ENCODE results near the gene TRIM8. TPM values are rescaled to one million over a fixed set of nuclear protein-coding genes. Genes with fewer than 3 reads are reported as not detected.
A peak's percentile ranks its signal among the peaks of the same experiment; 100 is the strongest.
"Not testable (repeated sequence)": the region's sequence is repeated elsewhere in the genome, so short reads cannot be mapped to it uniquely, and the experiment has no call there.

Gene TRIM8
- total RNA-seq, 1 experiment from 2014 or later, result 93.3 TPM

GRCh38 chr10:102678842-102679289 lies 34.6 kb downstream of the TRIM8 start:
- Histone ChIP-seq H3K4me3 (no peak overlapping the region), H3K9me3 (replicated peaks) (no peaks in the 10 kb centered on the region), H3K4me1 (replicated peaks) (peaks cover 50% of the 10 kb centered on the region), H3K36me3 (peaks cover 6% of the 10 kb centered on the region), H3K27ac (no peak overlapping the region), H3K27me3 (replicated peaks) (no peaks in the 10 kb centered on the region)
- DNase-seq (ENCODE audit: low read depth in 1 of 2, low spot score in 2 of 2), result peak; percentile 65 to 80

DNA sequence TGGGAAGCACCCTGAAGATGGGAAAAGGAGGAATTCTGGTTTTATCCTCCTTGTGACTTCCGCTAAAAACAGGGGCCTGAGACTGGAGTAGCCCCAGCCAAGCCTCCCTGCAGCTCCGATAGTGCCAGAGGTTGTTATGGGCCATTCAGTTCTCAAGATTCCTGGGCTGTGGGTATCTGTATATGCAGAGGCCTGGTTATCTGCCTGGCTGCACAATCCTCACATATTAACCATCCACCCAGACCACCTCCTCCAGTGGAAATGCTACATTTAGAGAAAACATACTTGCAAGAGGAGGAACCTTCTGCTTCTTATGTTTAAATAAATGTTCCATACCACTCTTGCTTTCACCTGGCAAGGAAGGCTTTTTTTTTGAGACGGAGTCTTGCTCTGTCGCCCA lies 35.3 kb downstream of the TRIM8 start:
- H3K27ac ChIP-seq, result no peak overlapping the region
- no peak overlapping the region for H3K4me3 ChIP-seq
- H3K27me3 ChIP-seq (replicated peaks), result no peaks in the 10 kb centered on the region
- H3K9me3 ChIP-seq (replicated peaks), result no peaks in the 10 kb centered on the region
- peaks cover 43% of the 10 kb centered on the region for H3K4me1 ChIP-seq (replicated peaks)
- peaks cover 11% of the 10 kb centered on the region for H3K36me3 ChIP-seq
- DNase-seq (ENCODE audit: low read depth in 1 of 2, low spot score in 2 of 2), result no peak

DNA sequence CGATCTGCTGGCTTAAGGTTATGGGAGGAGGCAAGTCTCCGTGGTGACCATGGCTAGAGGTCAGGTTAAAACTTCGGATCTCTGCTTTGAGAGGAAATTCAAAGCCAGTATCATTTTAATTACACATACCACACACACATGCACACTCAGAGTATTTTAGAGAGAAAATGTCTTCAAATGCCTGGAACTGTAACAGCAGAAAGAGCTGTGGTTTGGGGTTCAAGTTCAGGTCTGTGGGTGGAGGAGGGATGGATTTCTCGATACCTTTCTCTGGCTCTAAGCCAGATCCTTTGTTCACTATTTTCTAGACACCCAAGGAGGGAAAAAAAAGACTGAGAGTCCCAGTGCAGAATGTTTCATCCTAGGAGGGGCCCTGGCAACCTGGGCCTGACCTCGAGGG lies 37.4 kb downstream of the TRIM8 start:
- H3K4me3 ChIP-seq, result no peak overlapping the region
- H3K4me1 ChIP-seq (replicated peaks), result peaks cover 26% of the 10 kb centered on the region
- H3K27me3 ChIP-seq (replicated peaks), result no peaks in the 10 kb centered on the region
- no peak overlapping the region for H3K27ac ChIP-seq
- no peaks in the 10 kb centered on the region for H3K9me3 ChIP-seq (replicated peaks)
- DNase-seq (ENCODE audit: low read depth in 1 of 2, low spot score in 2 of 2), result no peak
- peaks cover 20% of the 10 kb centered on the region for H3K36me3 ChIP-seq

DNA sequence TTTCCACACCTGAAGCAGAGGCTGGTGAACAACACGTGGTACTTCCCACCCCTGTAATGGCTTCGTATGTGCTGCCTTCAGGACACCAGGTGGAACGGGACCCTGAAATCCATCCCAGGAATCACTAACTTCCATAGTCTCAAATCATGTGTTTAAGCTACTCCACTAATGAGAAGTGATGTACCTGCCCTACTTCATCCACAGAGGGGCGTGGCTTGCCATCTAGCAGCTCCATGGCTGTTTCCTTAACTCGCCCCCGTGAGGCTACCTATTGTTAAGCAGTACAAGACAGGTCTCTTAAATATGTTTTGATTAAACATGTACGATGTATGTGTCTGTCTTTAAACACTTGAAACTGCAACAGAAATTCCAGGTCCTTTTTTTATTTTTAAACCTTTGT lies 38.1 kb downstream of the TRIM8 start:
- no peak overlapping the region for H3K27ac ChIP-seq
- DNase-seq (ENCODE audit: low read depth in 1 of 2, low spot score in 2 of 2), result no peak
- H3K4me1 ChIP-seq (replicated peaks), result peaks cover 19% of the 10 kb centered on the region
- no peak overlapping the region for H3K4me3 ChIP-seq
- no peaks in the 10 kb centered on the region for H3K9me3 ChIP-seq (replicated peaks)
- H3K27me3 ChIP-seq (replicated peaks), result no peaks in the 10 kb centered on the region
- peaks cover 20% of the 10 kb centered on the region for H3K36me3 ChIP-seq

DNA sequence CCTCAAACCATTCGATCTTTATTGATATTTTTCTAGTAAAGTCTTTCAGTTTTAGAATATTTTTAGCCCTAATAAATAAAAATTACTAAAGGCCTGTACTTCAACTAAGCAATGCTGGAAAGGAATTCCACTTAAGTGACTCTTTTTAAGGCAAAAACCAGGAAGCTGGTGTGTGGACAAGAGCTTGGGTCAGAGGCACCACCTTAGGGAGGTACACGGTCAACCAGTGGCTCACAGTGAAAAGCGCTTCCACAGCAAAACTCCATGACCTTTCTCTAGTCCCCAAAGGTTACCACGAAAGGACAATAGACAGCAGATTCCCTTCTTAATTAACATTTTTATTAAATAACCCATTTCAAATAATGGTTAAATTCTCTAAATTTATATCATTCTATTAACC lies 38.7 kb downstream of the TRIM8 start:
- no peak overlapping the region for H3K27ac ChIP-seq
- DNase-seq (ENCODE audit: low read depth in 1 of 2, low spot score in 2 of 2), result no peak
- no peaks in the 10 kb centered on the region for H3K9me3 ChIP-seq (replicated peaks)
- H3K36me3 ChIP-seq, result peaks cover 20% of the 10 kb centered on the region
- no peaks in the 10 kb centered on the region for H3K27me3 ChIP-seq (replicated peaks)
- H3K4me1 ChIP-seq (replicated peaks), result peaks cover 14% of the 10 kb centered on the region
- H3K4me3 ChIP-seq, result no peak overlapping the region

DNA sequence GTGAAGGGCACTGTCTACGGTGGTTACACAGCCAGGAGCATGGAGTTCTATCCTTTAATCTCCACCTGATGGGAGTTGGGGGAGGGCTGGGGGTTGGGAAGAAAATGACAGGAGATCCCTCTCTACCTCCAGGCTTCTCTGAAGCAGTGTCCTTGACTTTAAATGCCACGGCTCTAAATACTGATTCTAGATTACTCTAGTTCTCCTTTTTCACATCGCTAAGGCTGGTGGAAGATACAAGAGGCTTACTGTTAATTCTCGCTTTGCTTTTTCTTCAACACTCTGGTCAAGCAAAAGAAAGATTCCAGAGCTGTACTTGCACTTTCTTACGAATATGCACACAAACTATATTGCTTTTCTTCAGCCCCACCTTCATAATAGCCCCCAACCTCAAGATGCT lies 39.5 kb downstream of the TRIM8 start:
- Histone ChIP-seq H3K27me3 (replicated peaks) (no peaks in the 10 kb centered on the region), H3K4me3 (no peak overlapping the region), H3K27ac (no peak overlapping the region), H3K4me1 (replicated peaks) (peaks cover 6% of the 10 kb centered on the region), H3K9me3 (replicated peaks) (no peaks in the 10 kb centered on the region), H3K36me3 (peaks cover 20% of the 10 kb centered on the region)
- no peak for DNase-seq (ENCODE audit: low read depth in 1 of 2, low spot score in 2 of 2)

- Histone ChIP-seq H3K4me3 (no peak overlapping the region), H3K27ac (peak overlapping the region; percentile 15; the same call in 1 of the 2 replicates)
- DNase-seq (ENCODE audit: low read depth in 1 of 2, low spot score in 2 of 2), result peak in 1 of 2 experiments; percentile 21
Measured at GRCh38 chr10:102691285-102692066, 47.2 kb downstream of the TRIM8 start.

GRCh38 chr10:102695401-102695800 lies 51.1 kb downstream of the TRIM8 start:
- not testable (repeated sequence) for H3K27me3 ChIP-seq (replicated peaks); H3K9me3 ChIP-seq (replicated peaks); H3K4me3 ChIP-seq; H3K27ac ChIP-seq; DNase-seq (ENCODE audit: low read depth in 1 of 2, low spot score in 2 of 2)
- Histone ChIP-seq H3K36me3 (peaks cover 42% of the 10 kb centered on the region), H3K4me1 (replicated peaks) (peaks cover 10% of the 10 kb centered on the region)

More at GRCh38 chr10:102691285-102692066, 47.2 kb downstream of the TRIM8 start:
- Histone ChIP-seq H3K9me3 (replicated peaks) (no peaks in the 10 kb centered on the region), H3K4me1 (replicated peaks) (peaks cover 10% of the 10 kb centered on the region), H3K36me3 (peaks cover 14% of the 10 kb centered on the region), H3K27me3 (replicated peaks) (no peaks in the 10 kb centered on the region)

DNA sequence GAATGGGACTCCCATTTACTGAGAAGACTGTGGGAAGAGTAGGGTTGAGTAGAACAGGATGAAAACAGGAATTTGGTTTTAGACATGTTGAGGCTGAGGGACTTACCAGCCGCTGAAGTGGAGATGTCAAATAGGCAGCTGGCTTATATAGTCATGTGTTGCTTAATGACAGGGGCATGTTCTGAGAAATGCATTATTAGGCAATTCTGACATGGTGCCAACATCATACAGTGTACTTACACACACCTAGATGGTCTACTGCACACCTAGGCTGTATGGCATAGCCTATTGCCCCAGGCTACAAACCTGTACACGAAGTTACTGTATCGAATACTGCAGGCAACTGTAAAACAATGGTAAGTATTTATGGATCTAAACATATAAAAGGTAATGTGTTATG lies 52.5 kb downstream of the TRIM8 start:
- Histone ChIP-seq H3K36me3 (peaks cover 46% of the 10 kb centered on the region), H3K27ac (no peak overlapping the region), H3K4me3 (no peak overlapping the region), H3K9me3 (replicated peaks) (no peaks in the 10 kb centered on the region), H3K27me3 (replicated peaks) (no peaks in the 10 kb centered on the region), H3K4me1 (replicated peaks) (peaks cover 11% of the 10 kb centered on the region)
- no peak for DNase-seq (ENCODE audit: low read depth in 1 of 2, low spot score in 2 of 2)

DNA sequence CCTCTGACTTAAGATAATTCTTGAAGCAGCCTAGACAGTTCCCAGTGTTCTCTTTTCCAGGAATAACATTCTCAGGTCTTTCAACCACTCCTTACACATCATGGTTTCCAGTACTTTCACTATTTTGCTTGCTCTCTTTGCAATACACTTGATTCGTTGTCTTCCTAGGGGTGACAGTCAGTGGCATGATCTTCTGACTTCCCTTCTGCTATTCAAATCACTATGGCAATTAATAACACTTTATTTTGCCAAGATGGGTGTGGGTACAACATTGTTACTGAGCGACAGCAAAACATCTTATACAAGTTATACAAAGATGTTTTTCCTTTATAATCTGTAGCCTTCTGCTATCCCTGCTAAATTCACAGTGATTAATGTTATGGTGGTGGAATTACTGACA lies 54.6 kb downstream of the TRIM8 start:
- Histone ChIP-seq H3K4me3 (no peak overlapping the region), H3K9me3 (replicated peaks) (no peaks in the 10 kb centered on the region), H3K4me1 (replicated peaks) (peaks cover 7% of the 10 kb centered on the region), H3K27ac (no peak overlapping the region), H3K36me3 (peaks cover 46% of the 10 kb centered on the region), H3K27me3 (replicated peaks) (no peaks in the 10 kb centered on the region)
- DNase-seq (ENCODE audit: low read depth in 1 of 2, low spot score in 2 of 2), result no peak

- Histone ChIP-seq H3K4me3 (no peak overlapping the region), H3K27ac (no peak overlapping the region), H3K36me3 (peaks cover 36% of the 10 kb centered on the region), H3K9me3 (replicated peaks) (no peaks in the 10 kb centered on the region), H3K4me1 (replicated peaks) (peaks cover 28% of the 10 kb centered on the region), H3K27me3 (replicated peaks) (no peaks in the 10 kb centered on the region)
- no peak for DNase-seq (ENCODE audit: low read depth in 1 of 2, low spot score in 2 of 2)
Measured at GRCh38 chr10:102701272-102701671, 57.0 kb downstream of the TRIM8 start.

GRCh38 chr10:102701796-102702195 lies 57.5 kb downstream of the TRIM8 start:
- no peak for DNase-seq (ENCODE audit: low read depth in 1 of 2, low spot score in 2 of 2)
- no peak overlapping the region for H3K4me3 ChIP-seq
- H3K4me1 ChIP-seq (replicated peaks), result peaks cover 34% of the 10 kb centered on the region
- peaks cover 31% of the 10 kb centered on the region for H3K36me3 ChIP-seq
- no peaks in the 10 kb centered on the region for H3K27me3 ChIP-seq (replicated peaks)
- H3K27ac ChIP-seq, result no peak overlapping the region
- no peaks in the 10 kb centered on the region for H3K9me3 ChIP-seq (replicated peaks)

DNA sequence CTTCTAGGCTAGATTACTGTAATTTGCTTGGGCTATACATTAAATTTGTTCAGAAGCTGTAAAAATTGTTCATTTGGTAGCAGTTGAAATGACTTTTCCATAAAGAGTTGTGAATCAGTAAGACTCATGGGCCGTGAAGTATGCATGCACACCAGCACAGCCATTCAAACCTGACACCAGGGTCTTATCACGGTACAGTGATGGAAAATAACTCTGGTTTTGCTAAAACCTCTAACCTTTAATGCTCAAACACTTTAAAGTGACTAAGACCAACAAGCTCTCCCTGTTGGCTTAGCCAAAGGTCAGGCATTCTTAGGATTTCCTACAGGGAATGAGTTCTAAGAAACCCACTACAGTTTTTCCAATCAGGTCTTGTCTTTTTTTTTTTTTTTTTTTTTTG lies 58.5 kb downstream of the TRIM8 start:
- Histone ChIP-seq H3K27me3 (replicated peaks) (no peaks in the 10 kb centered on the region), H3K36me3 (peaks cover 24% of the 10 kb centered on the region), H3K4me3 (no peak overlapping the region), H3K27ac (no peak overlapping the region), H3K9me3 (replicated peaks) (no peaks in the 10 kb centered on the region), H3K4me1 (replicated peaks) (peaks cover 43% of the 10 kb centered on the region)
- DNase-seq (ENCODE audit: low read depth in 1 of 2, low spot score in 2 of 2), result no peak

- peak; percentile 60 to 73 for DNase-seq (ENCODE audit: low read depth in 1 of 2, low spot score in 2 of 2)
- H3K4me1 ChIP-seq (replicated peaks), result peaks cover 55% of the 10 kb centered on the region
- H3K27me3 ChIP-seq (replicated peaks), result no peaks in the 10 kb centered on the region
- peaks cover 4% of the 10 kb centered on the region; the same call in 1 of the 2 replicates for H3K36me3 ChIP-seq
- peak overlapping the region; percentile 79 for H3K27ac ChIP-seq
- H3K4me3 ChIP-seq, result no peak overlapping the region
- no peaks in the 10 kb centered on the region for H3K9me3 ChIP-seq (replicated peaks)
Measured at GRCh38 chr10:102704915-102705314, 60.6 kb downstream of the TRIM8 start.

Measured in SJSA1 (cell line).